ENCODE data around the gene RNF144B.

GRCh38 chr6:18489335-18489734 lies 102.2 kb downstream of the RNF144B start:
- TF ChIP-seq CTCF (IDR thresholded peaks at IDR 0.05) (no peak), POLR2A (IDR thresholded peaks at IDR 0.05) (no peak)
